Measurements from ENCODE around the gene ARID4B. TPM values are rescaled to one million over a fixed set of nuclear protein-coding genes. Genes with fewer than 3 reads are reported as not detected.

The ARID4B gene
- total and polyA plus RNA-seq, 11 donors, result 12.4 to 20.4 (median 15.3) TPM

GRCh38 chr1:235325854-235326253 lies 2.1 kb downstream of the ARID4B start:
- peak overlapping the region in 2 of 12 donors; percentile 93 to 97 for H3K27ac ChIP-seq
- H3K27me3 ChIP-seq, result no peaks in the 10 kb centered on the region
- intact Hi-C loops (cut with DNase I), result loop anchor here in 9 of 10 donors (5.0 to 10.0 kb wide), 9 partner anchors 41 to 176 kb away; partner anchors contain the start of genes TBCE (in 2 of the 9), B3GALNT2 (in 1 of the 9) and RBM34 (in 1 of the 9)
- WGBS, 4 donors, result 23 to 36% (median 29%) methylated on average over 2 of the region's 2 CpGs
- DNase-seq, result no peak
- peaks cover 0 to 9% (median 0%) of the 10 kb centered on the region in 9 donors for H3K36me3 ChIP-seq
- no peak for ATAC-seq
- H3K9me3 ChIP-seq, result no peaks in the 10 kb centered on the region
- H3K4me1 ChIP-seq, result peaks cover 15 to 77% (median 54%) of the 10 kb centered on the region in 12 donors
- TF ChIP-seq CTCF (IDR thresholded peaks at IDR 0.05) (no peak), POLR2A (IDR thresholded peaks at IDR 0.05) (no peak)
- peak overlapping the region in 9 of 12 donors; percentile 75 to 96 (median 91) for H3K4me3 ChIP-seq

- WGBS, 4 donors, result 25 to 39% (median 25%) methylated on average over 3 of the region's 3 CpGs
- DNase-seq, result no peak
- TF ChIP-seq CTCF (IDR thresholded peaks at IDR 0.05) (no peak), POLR2A (IDR thresholded peaks at IDR 0.05) (no peak)
- Histone ChIP-seq H3K36me3 (peaks cover 0 to 9% (median 0%) of the 10 kb centered on the region in 9 donors), H3K4me3 (peak overlapping the region in 6 of 12 donors; percentile 75 to 96 (median 92)), H3K9me3 (no peaks in the 10 kb centered on the region), H3K27me3 (no peaks in the 10 kb centered on the region), H3K4me1 (peaks cover 10 to 75% (median 53%) of the 10 kb centered on the region in 12 donors), H3K27ac (peak overlapping the region in 1 of 12 donors; percentile 38)
- intact Hi-C loops (cut with DNase I), result loop anchor here in 9 of 10 donors (5.0 to 10.0 kb wide), 9 partner anchors 42 to 177 kb away; partner anchors contain the start of genes TBCE (in 2 of the 9), B3GALNT2 (in 1 of the 9) and RBM34 (in 1 of the 9)
- ATAC-seq, result no peak
Observed at GRCh38 chr1:235325139-235325538, 2.8 kb downstream of the ARID4B start.

- Histone ChIP-seq H3K36me3 (peaks cover 0 to 14% (median 4%) of the 10 kb centered on the region in 9 donors), H3K9me3 (no peaks in the 10 kb centered on the region), H3K27me3 (no peaks in the 10 kb centered on the region), H3K4me1 (peaks cover 4 to 66% (median 45%) of the 10 kb centered on the region in 12 donors), H3K4me3 (peak overlapping the region in 2 of 12 donors; percentile 20 to 75), H3K27ac (peak overlapping the region in 1 of 12 donors; percentile 38)
- no peak for ATAC-seq
- intact Hi-C loops (cut with DNase I), result loop anchor here in 2 of 10 donors (10.0 kb wide), 2 partner anchors 69 to 91 kb away; no protein-coding TSS in a partner anchor
- no peak for DNase-seq
- no peak for TF ChIP-seq POLR2A (IDR thresholded peaks at IDR 0.05)
- no peak for TF ChIP-seq CTCF (IDR thresholded peaks at IDR 0.05)
- WGBS, 4 donors, result 90 to 92% (median 91%) methylated on average over 5 of the region's 5 CpGs
Observed at GRCh38 chr1:235324296-235324695, 3.7 kb downstream of the ARID4B start.

GRCh38 chr1:235320521-235321179 lies 7.3 kb downstream of the ARID4B start:
- no peak for DNase-seq
- peaks cover 0 to 65% (median 40%) of the 10 kb centered on the region in 12 donors for H3K4me1 ChIP-seq
- peaks cover 0 to 21% (median 13%) of the 10 kb centered on the region in 9 donors for H3K36me3 ChIP-seq
- no peak overlapping the region for H3K27ac ChIP-seq
- intact Hi-C loops (cut with DNase I), result loop anchor here in 2 of 10 donors (10.0 kb wide), 2 partner anchors 66 to 94 kb away; no protein-coding TSS in a partner anchor
- no peaks in the 10 kb centered on the region for H3K9me3 ChIP-seq
- TF ChIP-seq POLR2A (IDR thresholded peaks at IDR 0.05) (no peak), CTCF (IDR thresholded peaks at IDR 0.05) (no peak)
- ATAC-seq, result no peak
- no peaks in the 10 kb centered on the region for H3K27me3 ChIP-seq
- 64 to 72% (median 67%) methylated on average over 6 of the region's 6 CpGs for WGBS, 4 donors
- no peak overlapping the region for H3K4me3 ChIP-seq

Data from heart left ventricle (tissue), 16 donors.